HL-60 (cell line): ENCODE results near the gene PRSS27.

Experiments used
- DNase-seq, 2 experiments: peaks; one replicate each; pipeline ENCODE4 v3.0.0-alpha.2; 2010 to 2020; ENCODE audit warnings: low read depth in 1 of 2, low spot score in 1 of 2
- H3K27ac ChIP-seq: fragments of 250-450 bp; sonication (Bioruptor Pico); replicated peaks from 2 replicates; pipeline ENCODE4 v1.5.1; 2020; ENCODE audit warnings: mild to moderate bottlenecking, moderate library complexity
- H3K27me3 ChIP-seq: fragments of 250-450 bp; sonication (Bioruptor Pico); 2 replicates; pipeline ENCODE4 v1.5.1; 2021; ENCODE audit warnings: mild to moderate bottlenecking, moderate library complexity; ENCODE audit not compliant: insufficient read depth, poor library complexity, severe bottlenecking
- H3K4me3 ChIP-seq: replicated peaks from 2 replicates; pipeline ENCODE4 v1.5.1; 2011; ENCODE audit warnings: mild to moderate bottlenecking, control low read depth, low read length; ENCODE audit not compliant: insufficient read depth
- GABPA ChIP-seq: IDR thresholded peaks from 2 replicates; pipeline ENCODE4 v1.6.1; 2012; ENCODE audit warnings: low read depth
- POLR2AphosphoS5 ChIP-seq: IDR thresholded peaks from 2 replicates; pipeline ENCODE4 v1.6.1; 2012; ENCODE audit warnings: low read depth
- REST ChIP-seq: IDR thresholded peaks from 2 replicates; pipeline ENCODE4 v1.6.1; 2012; ENCODE audit warnings: low read depth; ENCODE audit not compliant: insufficient replicate concordance
- SPI1 ChIP-seq: IDR thresholded peaks from 2 replicates; pipeline ENCODE4 v1.6.1; 2012; ENCODE audit warnings: low read depth, mild to moderate bottlenecking, borderline replicate concordance
- TF ChIP-seq, protein P1 (sequence below): IDR thresholded peaks from one replicate; pipeline ENCODE4 v1.5.1; 2011; ENCODE audit warnings: low read length, control low read depth, inconsistent platforms; ENCODE audit not compliant: insufficient read depth

Gene PRSS27

GRCh38 chr16:2738615-2739014 lies 18.6 kb upstream of the PRSS27 start:
- no peak for DNase-seq

GRCh38 chr16:2737895-2738418 lies 17.9 kb upstream of the PRSS27 start:
- H3K4me3 ChIP-seq: no peak overlapping the region
- no peaks in the 10 kb centered on the region for H3K27me3 ChIP-seq
- H3K27ac ChIP-seq: no peak overlapping the region
- TF ChIP-seq, protein P1, sequence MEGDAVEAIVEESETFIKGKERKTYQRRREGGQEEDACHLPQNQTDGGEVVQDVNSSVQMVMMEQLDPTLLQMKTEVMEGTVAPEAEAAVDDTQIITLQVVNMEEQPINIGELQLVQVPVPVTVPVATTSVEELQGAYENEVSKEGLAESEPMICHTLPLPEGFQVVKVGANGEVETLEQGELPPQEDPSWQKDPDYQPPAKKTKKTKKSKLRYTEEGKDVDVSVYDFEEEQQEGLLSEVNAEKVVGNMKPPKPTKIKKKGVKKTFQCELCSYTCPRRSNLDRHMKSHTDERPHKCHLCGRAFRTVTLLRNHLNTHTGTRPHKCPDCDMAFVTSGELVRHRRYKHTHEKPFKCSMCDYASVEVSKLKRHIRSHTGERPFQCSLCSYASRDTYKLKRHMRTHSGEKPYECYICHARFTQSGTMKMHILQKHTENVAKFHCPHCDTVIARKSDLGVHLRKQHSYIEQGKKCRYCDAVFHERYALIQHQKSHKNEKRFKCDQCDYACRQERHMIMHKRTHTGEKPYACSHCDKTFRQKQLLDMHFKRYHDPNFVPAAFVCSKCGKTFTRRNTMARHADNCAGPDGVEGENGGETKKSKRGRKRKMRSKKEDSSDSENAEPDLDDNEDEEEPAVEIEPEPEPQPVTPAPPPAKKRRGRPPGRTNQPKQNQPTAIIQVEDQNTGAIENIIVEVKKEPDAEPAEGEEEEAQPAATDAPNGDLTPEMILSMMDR: no peak
- TF ChIP-seq SPI1: no peak
- no peak for TF ChIP-seq REST
- no peak for TF ChIP-seq POLR2AphosphoS5
- TF ChIP-seq GABPA: no peak
- DNase-seq: no peak

More at GRCh38 chr16:2738615-2739014, 18.6 kb upstream of the PRSS27 start:
- Histone ChIP-seq H3K4me3 (no peak overlapping the region), H3K27ac (no peak overlapping the region), H3K27me3 (no peaks in the 10 kb centered on the region)
- TF ChIP-seq, protein P1: no peak
- TF ChIP-seq SPI1: no peak
- TF ChIP-seq POLR2AphosphoS5: no peak
- TF ChIP-seq REST: no peak
- TF ChIP-seq GABPA: no peak

DNA sequence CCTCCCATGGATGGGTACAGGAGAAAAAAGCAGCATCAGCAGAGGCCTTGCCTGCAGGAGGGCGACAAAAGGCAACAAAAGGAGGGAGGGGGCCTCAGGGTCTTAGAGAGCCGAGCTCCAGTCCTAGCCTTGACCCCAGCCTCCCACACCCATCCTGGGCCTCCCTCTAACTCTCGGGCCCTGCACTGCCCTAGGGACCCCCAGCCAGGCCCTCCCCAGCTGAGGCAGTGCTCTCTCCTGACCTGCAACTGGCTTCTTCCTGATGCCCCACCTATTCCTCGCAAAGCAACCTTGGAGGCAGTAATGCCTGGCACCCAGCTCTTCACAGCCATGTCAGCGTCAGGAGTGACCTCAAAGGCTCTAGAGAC lies 17.2 kb upstream of the PRSS27 start:
- no peak overlapping the region for H3K4me3 ChIP-seq
- H3K27me3 ChIP-seq: no peaks in the 10 kb centered on the region
- TF ChIP-seq POLR2AphosphoS5 (no peak), SPI1 (no peak), REST (no peak), GABPA (no peak)
- TF ChIP-seq, protein P1: no peak
- no peak for DNase-seq
- no peak overlapping the region for H3K27ac ChIP-seq
